Activated CD8-positive, alpha-beta memory T cell treated with anti-CD3 and anti-CD28 coated beads for 36 hours (primary cell): ENCODE measurements around the gene TPRG1. TPM values are rescaled to one million over a fixed set of nuclear protein-coding genes. Genes with fewer than 3 reads are reported as not detected.
"Not testable (repeated sequence)": the region's sequence is repeated elsewhere in the genome, so short reads cannot be mapped to it uniquely, and the experiment has no call there.

ENCODE experiments used
- CTCF ChIA-PET: fragments of 350-600 bp; sonication (Branson Sonifier 250); formaldehyde crosslinking; loops from one replicate; lab custom pipeline; 2021; ENCODE audit warnings: antibody characterized with exemption; lab: Charles Lee
- POLR2A ChIA-PET: fragments of 350-600 bp; sonication (Branson Sonifier 250); formaldehyde crosslinking; loops from one replicate; lab custom pipeline; 2021; ENCODE audit warnings: antibody characterized with exemption; lab: Charles Lee
- total RNA-seq, 2 experiments: library from RNA; stranded (reverse); gene quantifications; one replicate each; pipeline ENCODE4 v1.2.3, GENCODE V29; 2021

TPRG1 gene
- total RNA-seq, 2 experiments from 2014 or later: 16.4 to 19.1 TPM

DNA sequence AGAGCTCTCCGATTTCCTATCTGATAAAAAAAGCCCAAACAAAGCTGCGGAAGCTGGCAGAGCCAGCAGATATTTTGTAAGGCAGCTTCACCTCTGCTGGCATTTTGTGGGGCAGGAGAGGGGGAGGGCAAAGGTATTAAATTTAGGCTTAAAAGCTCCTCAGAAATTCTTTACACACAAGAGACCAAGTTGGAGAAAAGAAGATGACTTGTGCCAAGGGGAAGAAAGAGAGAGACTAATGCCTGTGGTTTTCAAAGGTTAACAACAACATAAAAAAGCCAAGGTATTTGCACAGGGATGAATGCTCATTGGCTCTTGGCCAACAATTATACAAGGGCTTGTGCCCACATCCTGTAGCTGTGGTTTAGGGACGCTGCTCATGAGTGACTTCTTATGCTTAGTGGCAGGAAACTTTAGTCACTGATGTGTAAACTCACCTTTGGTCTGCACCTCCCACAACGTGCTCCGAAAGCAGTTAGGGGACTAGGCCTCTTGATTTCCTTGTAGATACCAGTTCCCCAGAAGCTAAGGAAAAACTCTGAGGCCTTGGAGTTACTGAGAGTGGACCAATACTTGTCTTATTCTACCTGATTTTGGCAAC is 152.9 kb downstream of the TPRG1 start:
- ChIA-PET CTCF (interaction anchor here (0.8 to 1.2 kb wide), 2 partner anchors 10 to 18 kb away, joined by 3 to 4 read pairs; no protein-coding TSS in a partner anchor), POLR2A (interaction anchor here (0.8 to 1.1 kb wide), 2 partner anchors 17 to 71 kb away, joined by 3 read pairs; no protein-coding TSS in a partner anchor)

DNA sequence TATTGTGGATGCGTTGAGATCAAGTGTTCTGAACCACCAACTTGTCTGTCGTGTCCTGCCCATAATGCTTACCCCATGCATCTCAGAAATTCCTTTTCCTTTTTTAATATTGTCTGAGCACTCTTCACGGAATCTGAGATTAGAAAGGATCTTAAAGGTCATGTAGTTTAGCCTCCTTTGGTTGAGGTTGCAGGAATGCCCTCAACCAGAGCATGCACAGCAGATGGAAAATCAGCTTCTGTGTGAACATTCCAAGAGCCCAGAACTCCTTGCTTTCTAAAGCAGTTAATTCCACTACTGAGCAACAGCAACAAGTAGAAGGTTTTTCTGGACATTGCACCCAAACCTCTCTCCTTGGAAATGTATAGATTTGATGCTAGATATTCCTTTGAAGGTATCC is 153.7 kb downstream of the TPRG1 start:
- CTCF ChIA-PET: interaction anchor here (0.8 to 1.2 kb wide), 2 partner anchors 9 to 19 kb away, joined by 3 to 4 read pairs; no protein-coding TSS in a partner anchor

DNA sequence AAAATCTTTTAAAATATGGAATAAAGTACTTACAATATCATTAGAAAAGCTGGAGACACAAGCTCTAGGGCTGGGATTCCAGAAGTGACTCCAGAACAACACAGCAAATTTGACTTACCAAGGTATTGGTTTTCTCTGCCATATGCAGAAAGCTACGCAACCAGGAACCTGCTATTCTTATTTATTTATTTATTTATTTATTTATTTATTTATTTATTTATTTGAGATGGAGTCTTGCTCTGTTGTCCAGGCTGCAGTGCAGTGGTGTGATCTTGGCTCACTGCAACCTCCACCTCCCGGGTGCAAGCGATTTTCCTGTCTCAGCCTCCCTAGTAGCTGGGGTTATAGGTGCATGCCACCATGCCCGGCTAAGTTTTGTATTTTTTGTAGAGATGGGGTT is 157.9 kb downstream of the TPRG1 start:
- POLR2A ChIA-PET: not testable (repeated sequence)
- CTCF ChIA-PET: interaction anchor here (1.7 kb wide), 1 partner anchor 60 kb away, joined by 5 read pairs; no protein-coding TSS in a partner anchor

More for the DNA sequence above, 153.7 kb downstream of the TPRG1 start:
- POLR2A ChIA-PET: interaction anchor here (1.1 kb wide), 1 partner anchor 70 kb away, joined by 3 read pairs; no protein-coding TSS in a partner anchor

DNA sequence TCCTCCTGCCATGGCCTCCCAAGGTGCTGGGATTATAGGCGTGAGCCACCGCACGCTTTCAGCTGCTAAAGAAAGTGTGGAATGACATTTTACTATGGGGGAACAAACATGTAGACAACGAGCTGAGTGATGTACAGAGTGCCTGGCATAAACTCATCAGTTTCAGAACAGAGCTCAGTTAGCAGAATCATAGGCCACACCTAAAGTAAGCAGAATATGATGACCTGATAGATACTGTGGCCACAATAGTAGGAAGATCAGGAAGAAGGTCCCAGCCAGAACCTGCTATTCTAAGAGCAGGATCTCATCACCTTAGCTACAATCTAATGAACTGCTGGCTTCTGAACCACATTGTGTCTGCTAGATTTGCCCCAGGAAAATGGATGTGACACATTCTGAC is 158.3 kb downstream of the TPRG1 start:
- ChIA-PET CTCF (interaction anchor here (1.7 kb wide), 1 partner anchor 61 kb away, joined by 5 read pairs; no protein-coding TSS in a partner anchor), POLR2A (no interaction called here)

DNA sequence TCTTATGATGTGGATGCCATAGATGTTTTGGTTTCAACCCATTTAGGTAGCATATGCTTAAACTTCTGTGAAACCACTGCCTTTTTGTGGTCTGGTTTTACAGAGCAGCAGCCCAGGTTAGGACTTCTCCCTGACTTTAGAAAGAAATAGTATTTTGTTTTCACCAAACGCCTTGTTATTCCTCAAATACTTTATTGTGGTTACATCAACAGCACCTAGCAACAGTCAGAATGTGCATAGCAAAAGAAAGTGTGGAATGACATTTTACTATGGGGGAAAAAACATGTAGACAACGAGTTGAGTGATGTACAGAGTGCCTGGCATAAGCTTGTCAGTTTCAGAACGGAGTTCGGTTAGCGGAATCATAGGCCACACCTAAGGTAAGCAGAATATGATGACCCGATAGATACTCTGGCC is 159.2 kb downstream of the TPRG1 start:
- ChIA-PET CTCF (interaction anchor here (1.7 kb wide), 1 partner anchor 62 kb away, joined by 5 read pairs; no protein-coding TSS in a partner anchor), POLR2A (no interaction called here)

DNA sequence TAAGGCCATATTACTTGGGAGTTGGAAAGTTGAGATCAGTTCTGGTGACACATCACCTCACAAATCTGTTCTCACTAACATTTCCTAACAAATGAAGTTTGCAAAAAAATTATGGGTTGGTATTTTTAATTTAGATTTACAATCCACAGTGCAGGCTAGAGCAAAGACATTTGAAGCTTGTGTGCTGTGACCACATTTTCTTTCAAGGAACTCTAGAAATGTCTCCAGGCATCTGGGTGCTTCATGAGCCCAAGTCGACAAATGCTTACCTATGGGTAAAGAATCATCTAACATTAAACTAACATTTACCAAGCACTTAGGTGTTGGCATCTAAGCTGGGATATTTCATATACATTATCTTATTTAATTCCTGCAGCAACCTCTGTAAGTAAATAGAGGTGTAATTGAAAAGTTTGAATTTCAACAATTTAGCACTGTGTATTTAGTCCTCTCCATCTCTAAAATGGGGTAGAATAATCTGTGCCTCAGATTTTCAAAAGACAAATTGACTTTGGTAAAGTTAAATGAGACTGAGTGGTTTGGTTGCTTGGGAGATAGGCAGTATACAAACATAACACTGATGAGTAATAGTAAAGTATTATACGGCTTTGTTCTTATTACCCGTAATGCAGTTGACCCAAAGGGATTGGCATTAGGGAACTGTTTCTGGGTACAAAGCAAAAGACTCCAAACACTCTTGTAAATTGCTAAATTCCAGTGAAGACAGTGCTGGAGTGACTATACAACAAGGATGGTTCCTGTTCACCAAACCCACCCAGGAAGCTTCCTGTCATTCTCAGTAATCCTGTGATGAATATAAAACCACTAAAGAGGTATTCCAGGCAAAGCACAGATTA is 162.5 kb downstream of the TPRG1 start:
- CTCF ChIA-PET: interaction anchor here (0.6 to 1.0 kb wide), 2 partner anchors 9 to 981 kb away, joined by 3 read pairs; no protein-coding TSS in a partner anchor
- POLR2A ChIA-PET: interaction anchor here (0.5 to 0.6 kb wide), 3 partner anchors 43 to 182 kb away, joined by 3 to 4 read pairs (median 3); no protein-coding TSS in a partner anchor

DNA sequence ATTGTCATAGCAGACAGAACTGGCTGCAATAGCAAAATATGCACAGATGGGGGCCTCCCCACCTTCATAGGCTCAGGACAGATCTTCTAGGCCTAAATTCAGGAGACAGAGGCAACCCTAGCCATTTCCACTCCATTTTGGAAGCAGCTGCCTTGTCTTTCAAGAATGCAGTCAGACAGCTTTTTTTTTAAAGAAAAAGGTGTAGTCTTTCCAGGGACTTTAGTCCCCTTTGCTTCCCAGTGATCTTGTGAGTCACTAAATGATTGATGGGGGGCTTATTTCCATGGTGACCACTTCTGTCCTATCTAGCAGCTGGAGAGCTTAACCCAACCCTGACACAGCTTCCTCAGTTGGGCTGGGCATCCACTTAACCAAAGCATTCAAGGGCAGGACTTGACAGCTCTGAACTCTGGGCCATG is 165.9 kb downstream of the TPRG1 start:
- ChIA-PET CTCF (no interaction called here), POLR2A (no interaction called here)

DNA sequence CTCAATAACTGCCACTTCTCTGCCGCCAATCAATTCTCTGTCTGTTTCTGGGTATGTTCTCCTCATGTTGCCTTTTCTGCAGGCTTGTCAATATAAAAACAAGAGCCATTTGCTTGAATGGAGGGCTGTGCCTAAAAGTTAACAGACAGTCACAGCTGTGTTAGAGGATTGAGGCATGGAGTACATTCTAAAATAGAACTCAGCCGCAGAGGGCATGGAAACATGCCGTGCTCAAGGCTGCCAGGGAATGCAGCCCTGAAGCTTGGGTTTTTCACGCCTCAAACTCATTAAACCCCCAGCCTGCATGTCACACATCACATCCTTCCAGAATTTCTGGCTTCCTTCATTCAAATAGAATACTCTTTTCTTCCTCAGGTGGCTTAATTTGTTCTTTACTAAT is 166.6 kb downstream of the TPRG1 start:
- POLR2A ChIA-PET: no interaction called here
- CTCF ChIA-PET: no interaction called here

DNA sequence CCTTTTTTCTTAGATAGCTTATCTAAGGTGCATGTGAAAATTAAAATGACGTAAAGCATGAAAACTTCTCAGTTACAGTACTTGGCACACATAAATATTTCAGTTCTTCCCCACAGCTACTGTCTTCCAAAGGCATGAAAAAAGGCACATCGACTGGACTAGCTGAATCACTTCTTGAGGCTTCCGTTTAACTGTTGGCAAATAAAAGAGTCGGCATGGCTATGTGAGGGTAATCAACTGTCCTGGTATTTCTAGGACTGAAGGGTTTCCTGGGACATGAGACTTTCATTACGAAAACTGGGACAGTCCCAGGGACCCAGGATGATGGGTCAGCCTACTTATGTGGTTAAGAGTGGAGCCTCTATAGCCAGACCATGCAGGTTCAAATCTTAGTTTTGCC is 168.2 kb downstream of the TPRG1 start:
- CTCF ChIA-PET: interaction anchor here (1.5 kb wide), 1 partner anchor 23 kb away, joined by 4 read pairs; no protein-coding TSS in a partner anchor
- POLR2A ChIA-PET: no interaction called here

DNA sequence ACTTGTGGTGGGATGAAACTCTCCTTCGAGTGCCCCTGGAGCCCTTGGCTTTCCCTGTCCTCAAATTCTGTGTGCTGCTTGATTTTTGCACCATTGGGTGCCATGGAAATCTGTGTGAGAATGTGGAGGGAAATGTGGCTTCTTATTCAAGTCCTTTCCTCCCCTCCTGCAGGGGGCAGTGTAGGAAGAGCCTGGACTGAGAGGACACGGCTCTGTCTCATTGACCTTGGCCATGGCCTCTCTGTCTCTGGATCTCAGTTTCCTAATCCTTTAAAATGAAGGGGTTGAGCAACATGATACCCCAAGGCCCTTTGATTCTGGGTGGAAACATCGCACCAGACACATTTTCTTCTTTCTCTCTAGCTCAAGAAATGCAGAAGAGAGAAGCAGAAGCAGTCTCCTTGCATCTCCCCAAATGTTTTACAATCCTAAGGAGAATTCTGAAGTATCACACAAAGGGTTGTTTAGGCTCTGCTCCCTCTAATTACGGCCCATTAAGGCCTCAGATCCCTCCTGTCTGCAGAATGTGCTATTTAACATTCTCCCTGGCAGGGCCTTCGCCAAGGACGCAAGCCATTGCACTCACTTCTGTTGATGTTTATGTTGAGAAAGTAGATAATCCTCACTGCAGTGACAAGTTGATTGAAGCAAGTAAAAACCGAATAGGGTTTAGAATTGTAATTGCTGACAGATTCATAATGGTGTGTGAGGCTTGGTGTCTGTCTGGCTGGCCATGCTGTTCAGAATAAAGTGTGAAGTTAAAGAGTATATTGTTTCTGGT is 169.1 kb downstream of the TPRG1 start:
- ChIA-PET CTCF (interaction anchor here (1.5 kb wide), 1 partner anchor 22 kb away, joined by 4 read pairs; no protein-coding TSS in a partner anchor), POLR2A (no interaction called here)

DNA sequence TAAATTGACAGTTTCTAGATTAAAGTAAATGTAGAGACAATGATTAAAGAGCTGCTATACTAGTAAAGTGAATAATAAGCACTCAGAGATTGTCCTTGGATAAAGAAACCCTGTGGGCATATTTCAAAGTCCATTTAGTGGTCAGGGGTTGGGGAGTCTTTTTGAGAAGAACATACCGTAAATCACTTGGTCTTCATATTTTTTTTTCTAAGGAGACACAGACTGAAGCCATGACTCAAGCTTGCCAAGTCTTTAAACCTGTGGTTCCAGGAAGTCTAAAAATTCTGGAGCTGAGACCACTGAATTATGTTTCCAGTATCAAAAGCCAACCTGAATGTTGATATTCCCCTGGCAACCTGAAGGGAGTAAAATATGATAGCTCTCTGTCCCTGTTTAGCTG is 171.0 kb downstream of the TPRG1 start:
- ChIA-PET CTCF (interaction anchor here (0.9 kb wide), 1 partner anchor 18 kb away, joined by 3 read pairs; no protein-coding TSS in a partner anchor), POLR2A (no interaction called here)

DNA sequence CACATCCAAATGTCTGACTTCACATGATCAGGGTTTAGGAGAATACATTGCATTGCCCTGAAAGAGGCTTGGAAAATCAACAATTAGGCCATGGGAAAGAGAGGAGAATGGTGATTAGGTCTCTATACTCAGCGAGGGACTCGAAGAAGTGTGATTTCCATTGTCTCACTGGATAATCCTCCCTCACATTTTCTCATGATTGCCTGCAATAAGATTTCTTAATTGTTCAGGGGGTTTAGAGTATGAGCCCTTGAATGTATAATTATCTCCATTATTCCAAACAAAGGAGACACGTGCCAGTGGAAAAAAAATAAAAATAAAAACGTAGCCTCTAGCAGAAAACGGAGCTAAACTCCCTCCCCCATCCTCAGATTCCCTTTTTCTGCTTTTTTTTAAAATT is 173.2 kb downstream of the TPRG1 start:
- CTCF ChIA-PET: no interaction called here
- POLR2A ChIA-PET: no interaction called here

DNA sequence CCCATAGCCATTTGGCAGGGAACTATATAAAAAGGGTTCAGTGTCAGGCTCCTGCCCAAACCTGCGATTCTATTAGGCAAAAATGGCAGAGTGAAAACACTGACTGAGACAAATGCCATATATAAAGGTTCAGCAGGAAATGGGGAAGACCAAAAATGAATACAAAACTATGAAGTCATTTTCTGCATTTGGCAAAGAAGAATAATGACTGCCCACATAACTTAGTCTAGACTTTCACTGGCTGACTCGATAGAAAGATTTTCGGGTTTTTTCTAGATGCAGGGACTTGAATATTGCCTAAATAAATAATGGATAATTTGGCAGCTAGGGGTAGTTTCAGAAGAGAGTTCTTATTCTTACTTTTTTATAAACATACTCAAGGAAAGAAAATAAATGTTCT is 178.0 kb downstream of the TPRG1 start:
- ChIA-PET CTCF (no interaction called here), POLR2A (no interaction called here)

DNA sequence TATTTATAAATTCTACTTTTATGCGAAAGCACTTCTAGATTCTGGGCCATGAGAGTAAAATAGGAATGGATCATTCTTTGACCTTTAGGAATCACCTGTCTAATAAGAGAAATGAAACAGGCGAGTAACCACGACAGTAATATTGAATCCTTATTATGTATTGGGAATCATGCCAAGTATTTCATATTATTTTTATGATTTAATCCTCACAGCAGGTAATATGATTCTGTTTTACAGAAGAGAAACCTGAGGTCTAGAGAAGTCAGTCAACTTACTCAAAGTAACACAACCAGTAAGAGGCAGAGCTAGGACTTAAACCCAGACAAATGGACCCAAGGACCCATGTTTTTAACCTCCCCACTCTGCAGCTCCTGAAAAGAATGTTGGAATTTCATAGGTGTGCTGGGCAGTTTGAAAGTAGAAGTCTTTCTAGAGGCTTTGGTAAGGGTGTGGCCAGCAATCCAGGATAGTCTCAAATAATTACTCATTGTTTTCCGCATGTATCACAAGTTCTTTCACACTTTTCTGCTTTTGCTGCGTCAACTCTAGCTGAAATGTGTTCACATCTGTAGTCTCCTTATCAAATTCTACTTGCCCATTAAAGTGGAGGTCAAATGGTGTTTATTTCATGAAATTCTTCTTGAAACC is 181.7 kb downstream of the TPRG1 start:
- CTCF ChIA-PET: no interaction called here
- POLR2A ChIA-PET: no interaction called here

DNA sequence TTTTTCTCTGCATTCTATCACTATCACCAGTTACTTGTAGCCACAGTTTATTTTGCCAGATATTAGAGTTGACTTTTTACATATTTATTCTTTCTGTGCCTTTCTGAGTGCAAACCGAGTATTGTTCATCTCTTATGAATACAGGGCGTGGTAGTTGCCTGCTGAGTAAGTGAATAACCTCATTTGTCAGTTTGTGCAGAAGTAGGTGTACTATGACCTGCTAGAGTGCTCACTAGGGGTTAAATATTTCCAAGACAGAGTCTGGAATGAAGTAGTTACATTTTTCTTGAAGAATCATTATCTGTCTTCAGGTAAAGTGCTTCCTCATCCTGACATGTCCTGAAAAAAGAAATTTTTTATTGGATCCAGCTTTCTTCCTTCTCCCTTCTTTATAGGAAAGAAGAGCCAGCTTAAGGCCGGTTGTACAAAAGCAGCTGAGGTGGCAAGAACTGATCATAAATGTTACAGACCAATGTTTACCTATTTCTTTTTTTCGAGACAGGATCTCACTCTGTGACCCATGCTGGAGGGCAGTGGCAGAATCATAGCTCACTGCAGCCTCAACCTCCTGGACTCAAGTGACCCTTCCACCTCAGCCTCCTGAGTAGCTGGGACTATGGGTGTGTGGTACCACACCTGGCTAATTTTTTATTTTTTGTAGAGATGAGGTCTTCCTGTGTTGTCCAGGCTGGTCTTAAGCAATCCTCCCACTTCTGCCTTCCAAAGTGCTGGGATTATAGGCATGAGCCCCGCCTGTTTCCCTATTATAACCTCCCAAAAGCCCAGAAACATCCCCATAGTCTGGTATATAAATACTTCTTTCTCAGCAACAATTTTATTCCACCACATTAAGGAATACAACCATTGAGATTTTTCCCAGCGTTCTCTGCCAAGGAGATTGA is 182.5 kb downstream of the TPRG1 start:
- POLR2A ChIA-PET: no interaction called here

DNA sequence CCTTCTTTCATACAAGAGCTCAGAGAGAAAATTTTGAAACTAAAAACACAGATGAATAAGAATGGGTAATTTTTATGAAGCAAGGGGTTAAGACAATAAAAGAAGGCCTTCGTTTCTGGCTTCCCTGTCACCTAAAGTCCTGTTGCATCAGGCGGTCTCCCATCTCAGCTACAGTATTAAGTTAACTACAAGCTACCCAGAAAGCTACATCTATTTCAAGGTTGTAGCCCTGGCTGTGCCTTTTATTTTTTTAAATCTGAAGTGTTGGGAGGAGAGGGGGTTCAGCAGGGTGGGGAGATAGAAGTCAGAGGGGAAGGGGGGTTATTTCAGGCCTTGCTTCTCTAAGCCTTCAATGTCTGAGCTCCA is 183.3 kb downstream of the TPRG1 start:
- POLR2A ChIA-PET: interaction anchor here (0.6 kb wide), 1 partner anchor 586 kb away, joined by 3 read pairs; no protein-coding TSS in a partner anchor
- CTCF ChIA-PET: no interaction called here

More for the DNA sequence above, 182.5 kb downstream of the TPRG1 start:
- CTCF ChIA-PET: no interaction called here

DNA sequence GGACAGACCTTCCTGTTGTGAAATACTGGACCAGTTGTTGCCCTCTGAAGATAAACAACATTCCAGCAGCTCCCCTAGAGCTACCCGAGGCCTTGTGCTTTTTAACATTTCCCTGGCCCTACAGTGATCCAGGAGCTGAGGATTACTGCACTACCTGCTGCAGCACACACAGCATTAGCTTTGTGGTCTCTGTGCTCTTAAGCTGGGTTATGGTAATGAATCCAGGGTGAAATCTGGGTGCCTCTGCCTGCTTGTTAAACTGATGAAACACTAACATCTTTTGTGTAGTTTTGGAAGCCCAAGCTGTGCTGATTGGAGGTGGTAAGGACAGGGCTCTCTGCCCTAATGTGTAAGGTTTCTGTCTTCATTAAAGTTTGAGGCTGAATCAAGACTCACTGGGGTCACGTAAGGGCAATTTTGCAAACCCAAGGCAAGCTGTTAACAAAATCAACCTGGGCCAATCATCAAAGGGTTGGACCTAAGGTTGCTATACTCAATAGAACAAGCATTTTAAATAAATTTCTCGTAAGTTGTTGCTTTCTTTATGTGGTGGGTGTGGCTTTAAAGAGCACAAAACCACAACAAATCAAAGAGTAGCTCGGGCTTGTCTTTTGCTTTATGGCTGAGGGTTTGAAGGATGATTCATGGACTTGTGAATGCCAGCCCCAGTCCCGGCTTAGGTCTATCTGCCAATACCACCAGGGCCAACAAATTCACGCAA is 183.9 kb downstream of the TPRG1 start:
- ChIA-PET CTCF (no interaction called here), POLR2A (interaction anchor here (0.6 kb wide), 1 partner anchor 586 kb away, joined by 3 read pairs; no protein-coding TSS in a partner anchor)
